HEK293 (cell line): ENCODE results near the gene DHRS13.

ENCODE experiments used
- CTCF ChIA-PET: fragments of 350-600 bp; formaldehyde crosslinking; extraction: SDS; loops from one replicate; lab custom pipeline; 2021; ENCODE audit warnings: antibody characterized with exemption; lab: Yijun Ruan, JAX
- POLR2A ChIA-PET: fragments of 300-600 bp; formaldehyde crosslinking; extraction: SDS; loops from one replicate; lab custom pipeline; 2020; ENCODE audit warnings: antibody characterized with exemption, inconsistent platforms; lab: Yijun Ruan, JAX
- H3K27ac ChIP-seq: fragments of 200-500 bp; sonication (Bioruptor generic); 2 replicates; pipeline ENCODE4 v1.5.1; 2014; ENCODE audit warnings: low read depth, low read length, control low read depth, inconsistent platforms; ENCODE audit errors: extremely low read depth
- H3K36me3 ChIP-seq, 2 experiments: fragments of 200-500 bp in 1 of 2; sonication (Bioruptor generic) in 1 of 2; 1 replicate in 1 of 2; 2 replicates in 1 of 2; pipeline ENCODE4 v1.5.1; 2014 to 2017; ENCODE audit warnings: inconsistent platforms in 2 of 2, low read length in 2 of 2; ENCODE audit not compliant: control insufficient read depth in 2 of 2, insufficient read depth in 1 of 2
- H3K4me1 ChIP-seq: fragments of 200-500 bp; sonication (Bioruptor generic); 2 replicates; pipeline ENCODE4 v1.5.1; 2014; ENCODE audit warnings: mild to moderate bottlenecking, low read length, inconsistent platforms; ENCODE audit not compliant: control insufficient read depth, insufficient read depth
- H3K4me3 ChIP-seq: 2 replicates; pipeline ENCODE4 v1.5.1; 2011; ENCODE audit warnings: low read depth, mild to moderate bottlenecking, control low read depth, low read length, moderate library complexity
- H3K9me3 ChIP-seq: fragments of 200-500 bp; sonication (Bioruptor generic); 2 replicates; pipeline ENCODE4 v1.5.1; 2014; ENCODE audit warnings: low read depth, low read length, inconsistent platforms; ENCODE audit not compliant: control insufficient read depth, insufficient read depth
- GFI1B ChIP-seq: fragments of 450-650 bp; formaldehyde crosslinking; IDR thresholded peaks from 2 replicates; pipeline ENCODE4 v1.5.1; 2016; ENCODE audit warnings: missing biosample characterization, missing genetic modification characterization
- INSM2 ChIP-seq: fragments of 450-650 bp; formaldehyde crosslinking; IDR thresholded peaks from 2 replicates; pipeline ENCODE4 v1.5.1; 2016; ENCODE audit warnings: missing biosample characterization, missing genetic modification characterization
- SCRT2 ChIP-seq: fragments of 450-650 bp; formaldehyde crosslinking; IDR thresholded peaks from 2 replicates; pipeline ENCODE4 v1.5.1; 2016; ENCODE audit warnings: missing biosample characterization, missing genetic modification characterization
- SP3 ChIP-seq: fragments of 450-650 bp; formaldehyde crosslinking; IDR thresholded peaks from 2 replicates; pipeline ENCODE4 v1.5.1; 2016; ENCODE audit warnings: missing biosample characterization, missing genetic modification characterization
- SP7 ChIP-seq: fragments of 450-650 bp; formaldehyde crosslinking; IDR thresholded peaks from 2 replicates; pipeline ENCODE4 v1.5.1; 2016; ENCODE audit warnings: missing biosample characterization, missing genetic modification characterization
- TRIM28 ChIP-seq: IDR thresholded peaks from 2 replicates; pipeline ENCODE4 v1.6.1; 2011; ENCODE audit warnings: low read length, control low read depth, borderline replicate concordance
- YY2 ChIP-seq: fragments of 450-650 bp; formaldehyde crosslinking; IDR thresholded peaks from 2 replicates; pipeline ENCODE4 v1.5.1; 2016; ENCODE audit warnings: missing biosample characterization, missing genetic modification characterization
- ZNF132 ChIP-seq: fragments of 450-650 bp; formaldehyde crosslinking; IDR thresholded peaks from 2 replicates; pipeline ENCODE4 v1.5.1; 2017; ENCODE audit warnings: missing biosample characterization, missing genetic modification characterization, borderline replicate concordance
- ZNF146 ChIP-seq: fragments of 450-650 bp; formaldehyde crosslinking; IDR thresholded peaks from 2 replicates; pipeline ENCODE4 v1.5.1; 2016; ENCODE audit warnings: missing biosample characterization, missing genetic modification characterization
- ZNF221 ChIP-seq: fragments of 450-650 bp; formaldehyde crosslinking; IDR thresholded peaks from 2 replicates; pipeline ENCODE4 v1.5.1; 2017; ENCODE audit warnings: missing biosample characterization, missing genetic modification characterization, borderline replicate concordance
- ZNF335 ChIP-seq: fragments of 450-650 bp; formaldehyde crosslinking; conservative IDR thresholded peaks from 2 replicates; pipeline ENCODE4 v1.5.1; 2016; ENCODE audit warnings: missing biosample characterization, missing genetic modification characterization
- ZNF350 ChIP-seq: fragments of 450-650 bp; formaldehyde crosslinking; IDR thresholded peaks from 2 replicates; pipeline ENCODE4 v1.5.0; 2017; ENCODE audit warnings: missing biosample characterization, mild to moderate bottlenecking, missing genetic modification characterization
- ZNF366 ChIP-seq: fragments of 450-650 bp; formaldehyde crosslinking; conservative IDR thresholded peaks from 2 replicates; pipeline ENCODE4 v1.5.1; 2016; ENCODE audit warnings: missing biosample characterization, missing genetic modification characterization
- ZNF394 ChIP-seq: fragments of 450-650 bp; formaldehyde crosslinking; IDR thresholded peaks from 2 replicates; pipeline ENCODE4 v1.5.1; 2016; ENCODE audit warnings: missing biosample characterization, missing genetic modification characterization, mild to moderate bottlenecking, moderate library complexity, borderline replicate concordance
- ZNF398 ChIP-seq: fragments of 450-650 bp; formaldehyde crosslinking; IDR thresholded peaks from 2 replicates; pipeline ENCODE4 v1.5.1; 2017; ENCODE audit warnings: missing biosample characterization, missing genetic modification characterization
- ZNF404 ChIP-seq: fragments of 450-650 bp; formaldehyde crosslinking; IDR thresholded peaks from 2 replicates; pipeline ENCODE4 v1.5.1; 2017; ENCODE audit warnings: missing biosample characterization, missing genetic modification characterization
- ZNF416 ChIP-seq: fragments of 450-650 bp; formaldehyde crosslinking; IDR thresholded peaks from 2 replicates; pipeline ENCODE4 v1.5.1; 2016; ENCODE audit warnings: missing biosample characterization, missing genetic modification characterization
- ZNF548 ChIP-seq: fragments of 450-650 bp; formaldehyde crosslinking; IDR thresholded peaks from 2 replicates; pipeline ENCODE4 v1.5.1; 2016; ENCODE audit warnings: missing biosample characterization, missing genetic modification characterization
- ZNF558 ChIP-seq: fragments of 450-650 bp; formaldehyde crosslinking; IDR thresholded peaks from 2 replicates; pipeline ENCODE4 v1.5.1; 2016; ENCODE audit warnings: missing biosample characterization, missing genetic modification characterization
- ZNF629 ChIP-seq: fragments of 450-650 bp; formaldehyde crosslinking; IDR thresholded peaks from 2 replicates; pipeline ENCODE4 v1.5.1; 2017; ENCODE audit warnings: missing biosample characterization, missing genetic modification characterization
- ZNF660 ChIP-seq: fragments of 450-650 bp; IDR thresholded peaks from 2 replicates; pipeline ENCODE4 v1.5.1; 2018; ENCODE audit warnings: missing biosample characterization, mild to moderate bottlenecking, missing genetic modification characterization
- ZNF664 ChIP-seq: fragments of 450-650 bp; formaldehyde crosslinking; IDR thresholded peaks from 2 replicates; pipeline ENCODE4 v1.5.1; 2016; ENCODE audit warnings: missing biosample characterization, missing genetic modification characterization
- TF ChIP-seq, protein P1 (sequence below): fragments of 450-650 bp; formaldehyde crosslinking; IDR thresholded peaks from 2 replicates; pipeline ENCODE4 v1.5.1; 2016; ENCODE audit warnings: missing biosample characterization, missing genetic modification characterization, low read depth
- TF ChIP-seq, protein P2 (sequence below): fragments of 450-650 bp; IDR thresholded peaks from 2 replicates; pipeline ENCODE4 v1.5.1; 2018; ENCODE audit warnings: missing biosample characterization, missing genetic modification characterization
- TF ChIP-seq, protein P3 (sequence below): fragments of 450-650 bp; formaldehyde crosslinking; IDR thresholded peaks from 2 replicates; pipeline ENCODE4 v1.5.1; 2016; ENCODE audit warnings: missing biosample characterization, missing genetic modification characterization

The DHRS13 gene

GRCh38 chr17:28925912-28926365 is 23.1 kb upstream of the DHRS13 start (continued):
- TF ChIP-seq INSM2 (tag by site-specific recombination) = peak; percentile 48; the same call in 1 of the 2 replicates
- TF ChIP-seq, protein P1, sequence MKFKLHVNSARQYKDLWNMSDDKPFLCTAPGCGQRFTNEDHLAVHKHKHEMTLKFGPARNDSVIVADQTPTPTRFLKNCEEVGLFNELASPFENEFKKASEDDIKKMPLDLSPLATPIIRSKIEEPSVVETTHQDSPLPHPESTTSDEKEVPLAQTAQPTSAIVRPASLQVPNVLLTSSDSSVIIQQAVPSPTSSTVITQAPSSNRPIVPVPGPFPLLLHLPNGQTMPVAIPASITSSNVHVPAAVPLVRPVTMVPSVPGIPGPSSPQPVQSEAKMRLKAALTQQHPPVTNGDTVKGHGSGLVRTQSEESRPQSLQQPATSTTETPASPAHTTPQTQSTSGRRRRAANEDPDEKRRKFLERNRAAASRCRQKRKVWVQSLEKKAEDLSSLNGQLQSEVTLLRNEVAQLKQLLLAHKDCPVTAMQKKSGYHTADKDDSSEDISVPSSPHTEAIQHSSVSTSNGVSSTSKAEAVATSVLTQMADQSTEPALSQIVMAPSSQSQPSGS (tag by site-specific recombination) = peak; percentile 87
- TF ChIP-seq ZNF548 (tag by site-specific recombination) = no peak
- TF ChIP-seq ZNF398 (tag by site-specific recombination) = 0 out of 2 replicates have a peak, but pooled peaks have one; percentile 34
- peak; percentile 70 for TF ChIP-seq ZNF660
- TF ChIP-seq ZNF629 (tag by site-specific recombination) = peak; percentile 96
- no peak for TF ChIP-seq ZNF132 (tag by site-specific recombination)
- peak; percentile 69; the same call in 1 of the 2 replicates for TF ChIP-seq ZNF558
- peak; percentile 86 for TF ChIP-seq ZNF366
- TF ChIP-seq SP7 = peak; percentile 100
- TF ChIP-seq SCRT2 (tag by site-specific recombination) = peak; percentile 42; the same call in 1 of the 2 replicates
- peak; percentile 53; the same call in 1 of the 2 replicates for TF ChIP-seq ZNF394 (tag by site-specific recombination)
- TF ChIP-seq, all 188 proteins: peak for 16

GRCh38 chr17:28920201-28920600 is 17.3 kb upstream of the DHRS13 start:
- ChIA-PET POLR2A (no interaction called here), CTCF (interaction anchor here (0.6 to 1.0 kb wide), 5 partner anchors 9 to 197 kb away, joined by 3 read pairs; no protein-coding TSS in a partner anchor)
- H3K4me1 ChIP-seq = no peaks in the 10 kb centered on the region
- TF ChIP-seq ZNF664 (tag by site-specific recombination) (no peak), ZNF335 (no peak)
- H3K36me3 ChIP-seq = peaks cover 89 to 96% of the 10 kb centered on the region in 2 experiments
- no peak overlapping the region for H3K4me3 ChIP-seq
- H3K9me3 ChIP-seq = no peaks in the 10 kb centered on the region
- no peak overlapping the region for H3K27ac ChIP-seq

DNA sequence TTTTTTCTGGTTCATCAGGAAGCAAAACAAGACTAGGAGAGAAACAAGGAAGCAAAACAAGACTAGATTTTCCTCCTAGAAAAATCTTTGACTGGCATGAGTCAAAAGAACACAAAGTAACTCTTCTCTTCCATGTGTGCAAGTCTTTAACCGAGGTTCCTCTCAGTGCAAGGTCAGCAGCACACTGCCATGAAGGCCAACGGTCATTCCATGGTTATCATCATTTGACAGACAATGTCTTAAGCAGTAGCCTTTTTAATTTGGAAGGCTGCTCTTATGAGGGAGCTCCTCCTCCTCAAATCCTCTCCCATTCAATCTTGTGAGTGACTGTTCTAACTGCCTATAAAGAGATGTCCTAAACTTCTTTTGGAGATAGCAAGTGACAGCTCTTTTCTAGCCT is 15.4 kb upstream of the DHRS13 start:
- no peaks in the 10 kb centered on the region for H3K4me1 ChIP-seq
- H3K4me3 ChIP-seq = no peak overlapping the region
- POLR2A ChIA-PET = interaction anchor here (0.6 to 1.9 kb wide), 2 partner anchors 35 to 156 kb away, joined by 3 to 4 read pairs; no protein-coding TSS in a partner anchor
- no peaks in the 10 kb centered on the region for H3K9me3 ChIP-seq
- H3K36me3 ChIP-seq = peaks cover 89 to 96% of the 10 kb centered on the region in 2 experiments
- H3K27ac ChIP-seq = no peak overlapping the region
- CTCF ChIA-PET = interaction anchor here (0.7 to 2.8 kb wide), 11 partner anchors 10 to 202 kb away, joined by 3 to 23 read pairs (median 5); partner anchors contain the start of gene TLCD1
- TF ChIP-seq ZNF350 (tag by site-specific recombination) = no peak
- TF ChIP-seq ZNF416 (tag by site-specific recombination) = no peak
- no peak for TF ChIP-seq ZNF394 (tag by site-specific recombination)
- TF ChIP-seq, protein P2, sequence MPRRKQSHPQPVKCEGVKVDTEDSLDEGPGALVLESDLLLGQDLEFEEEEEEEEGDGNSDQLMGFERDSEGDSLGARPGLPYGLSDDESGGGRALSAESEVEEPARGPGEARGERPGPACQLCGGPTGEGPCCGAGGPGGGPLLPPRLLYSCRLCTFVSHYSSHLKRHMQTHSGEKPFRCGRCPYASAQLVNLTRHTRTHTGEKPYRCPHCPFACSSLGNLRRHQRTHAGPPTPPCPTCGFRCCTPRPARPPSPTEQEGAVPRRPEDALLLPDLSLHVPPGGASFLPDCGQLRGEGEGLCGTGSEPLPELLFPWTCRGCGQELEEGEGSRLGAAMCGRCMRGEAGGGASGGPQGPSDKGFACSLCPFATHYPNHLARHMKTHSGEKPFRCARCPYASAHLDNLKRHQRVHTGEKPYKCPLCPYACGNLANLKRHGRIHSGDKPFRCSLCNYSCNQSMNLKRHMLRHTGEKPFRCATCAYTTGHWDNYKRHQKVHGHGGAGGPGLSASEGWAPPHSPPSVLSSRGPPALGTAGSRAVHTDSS = no peak
- no peak for TF ChIP-seq TRIM28
- no peak for TF ChIP-seq SP3 (tag by site-specific recombination)
- no peak for TF ChIP-seq GFI1B (tag by site-specific recombination)
- TF ChIP-seq ZNF146 (tag by site-specific recombination) = no peak
- no peak for TF ChIP-seq ZNF404 (tag by site-specific recombination)
- TF ChIP-seq YY2 (tag by site-specific recombination) = no peak
- TF ChIP-seq, protein P3, sequence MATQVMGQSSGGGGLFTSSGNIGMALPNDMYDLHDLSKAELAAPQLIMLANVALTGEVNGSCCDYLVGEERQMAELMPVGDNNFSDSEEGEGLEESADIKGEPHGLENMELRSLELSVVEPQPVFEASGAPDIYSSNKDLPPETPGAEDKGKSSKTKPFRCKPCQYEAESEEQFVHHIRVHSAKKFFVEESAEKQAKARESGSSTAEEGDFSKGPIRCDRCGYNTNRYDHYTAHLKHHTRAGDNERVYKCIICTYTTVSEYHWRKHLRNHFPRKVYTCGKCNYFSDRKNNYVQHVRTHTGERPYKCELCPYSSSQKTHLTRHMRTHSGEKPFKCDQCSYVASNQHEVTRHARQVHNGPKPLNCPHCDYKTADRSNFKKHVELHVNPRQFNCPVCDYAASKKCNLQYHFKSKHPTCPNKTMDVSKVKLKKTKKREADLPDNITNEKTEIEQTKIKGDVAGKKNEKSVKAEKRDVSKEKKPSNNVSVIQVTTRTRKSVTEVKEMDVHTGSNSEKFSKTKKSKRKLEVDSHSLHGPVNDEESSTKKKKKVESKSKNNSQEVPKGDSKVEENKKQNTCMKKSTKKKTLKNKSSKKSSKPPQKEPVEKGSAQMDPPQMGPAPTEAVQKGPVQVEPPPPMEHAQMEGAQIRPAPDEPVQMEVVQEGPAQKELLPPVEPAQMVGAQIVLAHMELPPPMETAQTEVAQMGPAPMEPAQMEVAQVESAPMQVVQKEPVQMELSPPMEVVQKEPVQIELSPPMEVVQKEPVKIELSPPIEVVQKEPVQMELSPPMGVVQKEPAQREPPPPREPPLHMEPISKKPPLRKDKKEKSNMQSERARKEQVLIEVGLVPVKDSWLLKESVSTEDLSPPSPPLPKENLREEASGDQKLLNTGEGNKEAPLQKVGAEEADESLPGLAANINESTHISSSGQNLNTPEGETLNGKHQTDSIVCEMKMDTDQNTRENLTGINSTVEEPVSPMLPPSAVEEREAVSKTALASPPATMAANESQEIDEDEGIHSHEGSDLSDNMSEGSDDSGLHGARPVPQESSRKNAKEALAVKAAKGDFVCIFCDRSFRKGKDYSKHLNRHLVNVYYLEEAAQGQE (tag by site-specific recombination) = no peak
- TF ChIP-seq ZNF221 (tag by site-specific recombination) = no peak
